NOMO-1 treated with dmso at 0.1 percent for 144 hours (cell line): ENCODE measurements around the gene C1orf74.

Source experiments
- DNase-seq: peaks from one replicate; lab custom pipeline; 2025; ENCODE audit not compliant: unreplicated experiment; lab: John Stamatoyannopoulos, UW

The C1orf74 gene

GRCh38 chr1:209772126-209772525, 12.2 kb downstream of the C1orf74 start:
- no peak for DNase-seq

- DNase-seq, result no peak
These were observed 13.5 kb downstream of the C1orf74 start for GRCh38 chr1:209770636-209771415.

- no peak for DNase-seq
These were observed 14.4 kb downstream of the C1orf74 start for GRCh38 chr1:209769971-209770370.

- DNase-seq, result peak; percentile 33
These were observed 15.0 kb downstream of the C1orf74 start for GRCh38 chr1:209769171-209769904.

- peak; percentile 45 for DNase-seq
These were observed 16.0 kb downstream of the C1orf74 start for GRCh38 chr1:209768354-209768774.

- peak; percentile 57 for DNase-seq
These were observed 16.7 kb downstream of the C1orf74 start for GRCh38 chr1:209767706-209768105.

GRCh38 chr1:209767096-209767495, 17.3 kb downstream of the C1orf74 start:
- no peak for DNase-seq

- peak; percentile 44 for DNase-seq
These were observed 18.3 kb downstream of the C1orf74 start for GRCh38 chr1:209766051-209766450.

GRCh38 chr1:209761011-209761635, 23.2 kb downstream of the C1orf74 start:
- DNase-seq, result no peak

GRCh38 chr1:209759829-209760359, 24.5 kb downstream of the C1orf74 start:
- DNase-seq, result no peak

- DNase-seq, result no peak
These were observed 26.0 kb downstream of the C1orf74 start for GRCh38 chr1:209758400-209758799.

- peak; percentile 59 for DNase-seq
These were observed 27.5 kb downstream of the C1orf74 start for GRCh38 chr1:209756615-209757445.

- peak; percentile 91 for DNase-seq
These were observed 28.3 kb downstream of the C1orf74 start, which contains the start of gene TRAF3IP3 for GRCh38 chr1:209755926-209756614. TRAF3IP3 (plus strand) TSS chr1:209756053; CDS start chr1:209760040, 3,987 bp downstream.

- no peak for DNase-seq
These were observed 29.1 kb downstream of the C1orf74 start for GRCh38 chr1:209755256-209755655.

- DNase-seq, result no peak
These were observed 31.5 kb downstream of the C1orf74 start for GRCh38 chr1:209752890-209753289.

- DNase-seq, result no peak
These were observed 32.6 kb downstream of the C1orf74 start for GRCh38 chr1:209751627-209752231.

GRCh38 chr1:209749670-209750323, 34.6 kb downstream of the C1orf74 start:
- no peak for DNase-seq

GRCh38 chr1:209749205-209749604, 35.2 kb downstream of the C1orf74 start:
- no peak for DNase-seq

GRCh38 chr1:209748620-209749019, 35.7 kb downstream of the C1orf74 start:
- no peak for DNase-seq
